Middle frontal gyrus (tissue), 1 donor: ENCODE results near the gene ELMOD1.

Experiments used
- DNase-seq: peaks from one replicate; pipeline ENCODE4 v3.0.0-alpha.2; 2015; ENCODE audit warnings: low spot score; ENCODE audit errors: extremely low spot score

ELMOD1 gene

DNA sequence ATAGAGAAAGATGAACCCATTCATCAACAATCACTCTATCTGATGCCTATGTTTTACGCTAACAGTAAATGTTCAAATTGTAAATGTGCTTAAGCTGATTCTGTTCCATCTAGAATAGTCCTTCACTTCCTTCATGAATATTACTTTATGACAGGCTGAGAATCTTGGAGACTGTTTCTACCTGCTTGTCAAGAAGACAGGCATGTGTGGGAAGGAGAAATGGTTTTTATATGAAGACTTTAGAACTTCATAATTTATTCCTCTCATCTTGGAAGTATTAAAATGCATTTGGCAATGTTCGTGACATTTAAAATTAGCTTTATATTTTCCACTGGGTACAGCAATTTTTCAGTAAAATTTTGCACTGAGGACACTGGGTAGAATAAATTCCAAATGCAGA is 41.0 kb downstream of the ELMOD1 start:
- DNase-seq = no peak

- DNase-seq = no peak
Measured at GRCh38 chr11:107646783-107647182, 55.8 kb downstream of the ELMOD1 start.

DNA sequence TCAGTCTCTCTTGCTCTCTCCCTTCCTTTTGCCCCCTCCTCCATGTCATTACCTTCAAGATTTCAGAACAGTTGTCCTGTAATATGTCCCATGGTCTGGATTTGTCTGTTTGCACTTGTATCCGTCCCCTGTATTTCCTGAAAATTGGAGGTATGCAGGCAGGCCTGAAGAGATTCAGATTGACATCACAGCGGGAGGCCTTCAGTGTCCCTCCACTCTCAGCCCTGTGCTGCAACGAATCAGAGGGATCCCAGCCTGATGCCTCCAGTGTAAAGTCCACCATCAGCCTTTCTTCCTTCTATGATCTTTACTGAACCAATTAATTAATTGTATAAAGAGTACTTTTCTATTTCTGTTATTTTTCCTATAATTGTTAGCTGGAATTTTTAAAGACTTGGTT is 57.3 kb downstream of the ELMOD1 start:
- DNase-seq = no peak

- no peak for DNase-seq
Measured at GRCh38 chr11:107651672-107652071, 60.7 kb downstream of the ELMOD1 start.

DNA sequence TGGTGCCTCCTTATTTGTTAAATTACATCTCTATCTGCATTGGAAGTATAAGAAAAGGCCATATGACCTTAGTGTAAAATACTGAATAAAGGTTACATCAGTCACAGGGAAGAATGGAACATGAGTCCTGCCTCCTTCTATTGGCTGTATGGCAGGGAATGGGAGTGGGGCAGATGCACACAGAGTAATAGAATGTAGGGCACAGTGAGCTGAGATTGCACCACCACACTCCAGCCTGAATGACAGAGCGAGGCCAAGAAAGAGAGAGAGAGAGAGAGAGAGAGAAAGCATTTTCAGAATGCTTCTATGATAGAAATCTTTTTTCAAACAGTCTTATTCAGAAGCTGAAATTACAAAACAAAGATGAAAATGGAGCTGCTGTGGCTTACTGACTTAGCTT is 62.1 kb downstream of the ELMOD1 start:
- DNase-seq = no peak

DNA sequence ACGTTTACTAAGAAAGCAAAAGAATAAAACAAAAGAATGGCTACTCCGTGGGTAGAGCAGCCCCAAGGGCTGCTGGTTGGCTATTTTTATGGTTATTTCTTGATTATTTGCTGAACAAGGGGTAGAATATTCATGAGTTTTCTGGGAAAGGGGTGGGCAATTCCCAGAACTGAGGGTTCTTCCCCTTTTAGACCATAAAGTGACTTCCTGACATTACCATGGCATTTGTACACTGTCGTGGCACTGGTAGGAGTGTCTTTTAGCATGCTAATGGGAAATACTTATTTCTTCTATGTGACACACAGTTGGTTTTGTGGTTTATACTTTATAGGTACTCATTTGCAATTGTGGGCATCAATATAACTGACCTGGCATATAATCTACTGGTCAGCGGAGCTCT is 64.7 kb downstream of the ELMOD1 start:
- DNase-seq = no peak

DNA sequence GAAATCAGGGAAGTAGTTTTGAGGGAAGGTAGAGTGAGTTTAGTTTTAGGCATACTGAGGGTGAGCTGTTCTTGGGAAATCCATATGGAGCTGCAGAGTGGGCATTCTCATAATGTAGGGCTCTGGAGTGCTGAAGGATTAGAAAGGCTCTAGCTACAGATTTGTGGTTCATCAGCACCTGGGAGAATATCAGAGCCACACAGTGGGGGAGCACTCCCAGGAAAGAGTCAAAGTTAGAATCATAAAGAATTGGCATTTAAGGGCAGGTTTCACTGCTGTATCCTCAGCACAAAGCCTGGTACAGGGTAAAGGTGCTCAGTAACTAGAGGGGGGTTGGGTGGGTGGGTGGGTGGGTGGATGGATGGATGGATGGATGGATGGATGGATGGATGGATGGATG is 68.4 kb downstream of the ELMOD1 start:
- no peak for DNase-seq

DNA sequence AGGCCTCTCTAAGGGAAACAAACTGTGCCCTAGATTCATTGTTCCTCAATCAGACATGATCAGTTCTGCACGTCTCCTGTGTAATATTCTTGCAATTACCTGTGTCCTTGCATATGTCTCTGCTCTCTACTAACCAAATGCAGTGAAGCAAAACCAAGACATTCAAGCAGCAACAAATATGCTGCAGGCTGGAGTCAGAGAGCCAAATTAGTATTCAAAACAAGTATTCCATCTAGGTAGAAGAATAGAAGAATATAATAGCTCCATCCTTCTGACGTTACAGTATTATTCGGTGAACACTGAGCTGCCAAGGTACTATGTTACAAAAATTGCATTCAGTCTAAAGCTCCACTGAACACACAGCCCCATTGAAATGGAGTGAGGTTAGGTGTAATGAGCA is 69.1 kb downstream of the ELMOD1 start:
- DNase-seq = no peak

DNA sequence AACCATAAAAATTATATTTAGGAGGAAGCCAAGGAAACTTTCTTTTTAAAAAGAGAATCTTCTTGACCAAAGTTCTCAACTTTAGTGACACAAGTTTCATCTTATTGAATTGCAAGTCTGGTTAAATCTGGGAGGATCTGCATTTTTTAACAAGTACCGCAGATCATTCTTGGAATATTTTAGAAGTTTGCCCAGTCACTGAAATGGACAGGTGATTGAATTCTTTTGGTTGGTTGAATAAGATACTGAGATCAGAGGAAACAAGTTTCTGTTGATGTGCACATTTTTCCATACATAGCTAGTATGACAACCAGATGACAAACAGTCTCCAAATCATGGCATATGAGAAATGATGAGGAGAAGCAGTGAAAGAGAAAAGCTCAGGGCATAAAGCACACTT is 70.7 kb downstream of the ELMOD1 start:
- DNase-seq = no peak

DNA sequence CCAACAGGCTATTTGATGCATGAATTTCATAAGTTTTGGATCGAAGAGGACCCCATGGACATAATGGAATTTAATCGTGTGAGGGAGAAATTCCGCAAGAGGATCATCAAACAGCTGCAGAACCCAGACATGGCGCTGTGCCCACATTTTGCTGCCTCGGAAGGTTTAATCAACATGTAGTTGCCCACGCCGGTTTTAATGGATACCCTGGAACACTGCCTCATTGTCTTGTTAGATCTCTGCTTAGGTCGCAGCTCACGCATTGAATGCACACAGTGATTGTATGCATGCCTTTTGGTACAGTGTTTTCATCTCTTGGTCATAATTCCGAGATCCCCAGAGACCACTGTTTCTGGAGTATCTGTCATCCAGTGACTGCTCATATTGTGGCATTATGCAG is 74.1 kb downstream of the ELMOD1 start:
- DNase-seq = no peak

DNA sequence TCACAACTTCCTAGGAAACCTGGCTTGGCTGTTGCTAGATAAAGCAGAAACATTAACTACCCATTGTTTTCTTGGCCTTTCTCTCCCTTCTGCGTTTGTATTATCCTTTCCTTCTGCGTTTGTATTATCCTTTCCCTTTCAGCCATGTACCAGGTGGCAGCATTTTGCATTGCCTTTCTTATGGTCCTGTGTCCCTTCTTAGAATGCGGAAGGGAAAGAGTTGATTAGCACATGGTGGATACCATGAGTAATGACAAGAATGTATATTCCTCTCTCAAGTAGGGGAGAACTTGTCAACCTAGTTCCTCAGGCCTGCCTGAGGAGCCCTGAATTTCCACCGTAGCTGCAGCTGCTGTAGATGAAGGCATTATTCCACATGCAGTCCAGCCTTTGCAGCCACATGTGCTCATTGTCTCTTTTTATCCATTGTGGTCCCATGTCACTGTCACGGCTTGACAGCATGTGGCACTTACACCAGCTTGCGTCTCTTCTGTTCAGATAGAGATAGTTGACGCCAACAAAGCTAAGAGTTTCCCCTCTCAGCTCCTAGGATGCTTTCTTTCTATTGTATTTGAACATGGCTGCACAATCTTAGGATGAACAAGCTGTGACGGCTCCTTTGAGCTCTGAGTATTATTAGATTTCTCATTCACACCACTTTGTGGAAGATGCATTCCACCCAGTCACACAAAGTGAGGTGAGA is 76.1 kb downstream of the ELMOD1 start:
- no peak for DNase-seq

GRCh38 chr11:107669191-107669740 is 78.3 kb downstream of the ELMOD1 start:
- no peak for DNase-seq

GRCh38 chr11:107669893-107670601 is 79.1 kb downstream of the ELMOD1 start:
- no peak for DNase-seq

DNA sequence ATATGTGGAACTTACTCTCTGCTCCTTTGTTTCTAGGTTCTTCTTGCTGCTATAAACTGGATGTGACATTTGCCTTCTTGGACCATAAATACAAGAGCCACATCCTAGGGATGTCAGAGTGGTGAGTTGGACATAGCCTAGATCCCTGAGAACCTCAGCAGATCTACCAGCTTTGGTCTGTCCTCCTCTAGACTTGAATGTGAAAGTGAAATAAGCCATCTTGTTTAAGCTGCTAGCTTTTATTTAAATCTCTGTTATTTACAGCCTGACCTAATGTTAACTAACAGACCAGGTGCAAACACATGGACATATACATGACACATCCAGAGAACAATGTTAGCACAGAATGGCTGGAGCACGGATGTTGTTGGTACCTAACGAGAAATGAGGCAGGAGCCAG is 85.0 kb downstream of the ELMOD1 start:
- no peak for DNase-seq

GRCh38 chr11:107676336-107677057 is 85.5 kb downstream of the ELMOD1 start:
- no peak for DNase-seq

DNA sequence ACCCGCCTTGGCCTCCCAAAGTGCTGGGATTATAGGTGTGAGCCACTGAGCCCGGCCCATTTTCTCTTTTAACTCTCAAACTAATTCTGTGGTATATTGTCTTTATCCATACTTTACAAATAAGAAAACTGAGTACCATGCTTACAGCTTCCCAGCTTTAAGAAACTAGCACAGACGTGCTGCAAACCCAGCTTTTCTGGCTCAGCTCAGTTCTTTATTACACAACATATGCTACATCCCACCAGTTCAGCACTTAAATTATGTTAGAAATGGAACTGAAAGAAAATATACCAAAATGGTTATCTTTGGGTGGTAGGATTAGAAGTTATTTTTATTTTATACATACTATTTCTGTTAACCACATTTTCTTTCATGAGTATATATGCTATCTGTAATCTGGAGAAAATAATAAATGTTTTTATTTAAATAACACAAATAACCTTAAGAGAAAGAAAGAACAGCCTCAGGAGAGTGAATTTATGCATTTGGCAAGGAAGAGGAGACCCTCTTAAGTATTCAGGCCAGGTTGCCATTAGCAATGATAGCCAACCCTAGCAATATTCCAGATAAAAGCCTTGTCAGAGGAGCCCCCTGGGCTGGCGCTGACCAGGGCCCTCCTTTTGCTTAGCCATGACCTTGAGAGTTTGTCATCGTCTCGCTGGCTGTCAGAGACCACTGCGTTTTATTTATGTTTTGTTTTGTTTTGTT is 87.1 kb downstream of the ELMOD1 start:
- no peak for DNase-seq

DNA sequence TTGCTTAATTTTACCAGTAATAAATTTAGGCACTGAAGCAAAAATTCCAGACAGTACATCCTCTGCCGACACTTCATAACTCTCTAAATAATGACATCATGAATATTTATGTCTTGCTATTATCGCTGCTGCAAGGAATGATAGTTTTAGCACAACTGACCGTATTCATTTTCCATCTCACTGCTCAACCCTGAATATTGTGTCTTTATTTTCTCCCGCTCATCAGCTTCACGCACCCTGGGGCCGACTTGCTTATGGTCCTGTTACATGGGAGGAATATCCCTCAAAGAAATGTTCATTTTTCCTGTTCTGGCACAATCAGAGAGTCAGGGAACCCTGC is 87.7 kb downstream of the ELMOD1 start:
- DNase-seq = no peak

DNA sequence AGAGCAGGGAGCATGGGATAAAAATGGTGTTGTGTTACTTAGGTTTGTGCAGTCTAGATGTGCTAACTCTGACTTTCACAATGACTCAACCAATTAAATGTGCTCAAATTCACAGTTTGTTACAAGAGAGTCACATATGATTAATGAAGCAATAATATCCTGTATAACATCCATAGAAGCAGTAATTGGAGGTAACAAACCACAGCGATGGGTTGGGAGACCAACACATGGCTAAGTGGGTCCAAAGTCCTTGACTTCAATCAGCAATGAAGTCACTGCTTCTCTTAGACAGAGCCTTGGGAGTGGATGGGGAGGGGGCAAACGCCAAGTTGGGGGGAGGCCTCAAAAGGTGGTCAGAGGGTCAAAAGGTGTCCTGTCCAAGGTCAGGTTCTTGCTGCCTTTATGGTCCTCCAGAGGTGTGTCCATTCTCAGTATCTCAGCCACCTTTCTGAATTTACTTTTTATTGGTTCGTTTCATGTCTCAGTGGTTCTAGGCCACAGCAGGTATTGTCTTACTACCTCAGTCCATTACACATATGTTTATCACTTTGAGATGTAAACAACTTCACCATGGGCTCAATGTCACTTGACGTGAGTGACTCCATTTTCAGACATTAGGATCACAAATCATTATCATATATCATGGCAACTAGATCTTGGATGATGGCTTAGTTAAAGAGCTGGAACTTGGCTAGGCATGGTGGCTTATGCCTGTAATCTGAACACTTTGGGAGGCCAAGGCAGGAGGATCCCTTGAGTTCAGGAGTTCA is 88.5 kb downstream of the ELMOD1 start:
- no peak for DNase-seq

GRCh38 chr11:107682171-107682570 is 91.2 kb downstream of the ELMOD1 start:
- DNase-seq = no peak

DNA sequence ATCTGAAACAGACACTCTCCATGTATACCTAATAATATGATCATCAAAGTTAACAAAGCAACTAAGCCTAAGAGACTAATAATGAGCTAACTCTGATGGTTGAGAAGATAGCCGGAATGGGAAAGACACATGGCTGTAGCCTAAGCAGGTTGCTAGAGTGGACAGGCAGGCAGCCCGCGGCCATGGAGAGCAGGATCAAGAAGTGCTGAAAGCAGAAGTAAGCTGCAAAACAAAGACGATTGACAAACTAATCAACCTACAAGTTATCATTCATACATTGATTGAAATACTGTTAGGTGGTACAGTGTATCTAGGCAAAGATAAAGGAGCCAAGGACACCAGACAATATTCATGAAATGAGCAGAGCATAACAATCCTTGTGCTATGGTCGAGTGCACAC is 91.6 kb downstream of the ELMOD1 start:
- DNase-seq = no peak

GRCh38 chr11:107683061-107683460 is 92.1 kb downstream of the ELMOD1 start:
- DNase-seq = no peak
